Measurements from ENCODE around the gene ZBTB1.

The ZBTB1 gene

GRCh38 chr14:64493455-64493854 lies 11.1 kb upstream of the ZBTB1 start:
- DNase-seq (ENCODE audit: low spot score), result no peak
- no peak for TF ChIP-seq CTCF (IDR thresholded peaks at IDR 0.05; ENCODE audit: borderline replicate concordance, control extremely low read depth, extremely low read depth, insufficient read depth, missing control alignments)
- in situ Hi-C loops (cut with MboI; ENCODE audit: low sequenced_read_pairs, unreplicated experiment), result no loop called here

- no peak for TF ChIP-seq CTCF (IDR thresholded peaks at IDR 0.05; ENCODE audit: borderline replicate concordance, control extremely low read depth, extremely low read depth, insufficient read depth, missing control alignments)
- DNase-seq (ENCODE audit: low spot score), result no peak
- in situ Hi-C loops (cut with MboI; ENCODE audit: low sequenced_read_pairs, unreplicated experiment), result no loop called here
Observed at GRCh38 chr14:64495252-64495651, 9.3 kb upstream of the ZBTB1 start.

- no peak for DNase-seq (ENCODE audit: low spot score)
- no peak for TF ChIP-seq CTCF (IDR thresholded peaks at IDR 0.05; ENCODE audit: borderline replicate concordance, control extremely low read depth, extremely low read depth, insufficient read depth, missing control alignments)
- in situ Hi-C loops (cut with MboI; ENCODE audit: low sequenced_read_pairs, unreplicated experiment), result no loop called here
Observed at GRCh38 chr14:64496764-64497163, 7.8 kb upstream of the ZBTB1 start.

GRCh38 chr14:64500088-64500487 lies 4.5 kb upstream of the ZBTB1 start:
- in situ Hi-C loops (cut with MboI; ENCODE audit: low sequenced_read_pairs, unreplicated experiment), result no loop called here
- TF ChIP-seq CTCF (IDR thresholded peaks at IDR 0.05; ENCODE audit: borderline replicate concordance, control extremely low read depth, extremely low read depth, insufficient read depth, missing control alignments), result no peak
- no peak for DNase-seq (ENCODE audit: low spot score)

- no peak for DNase-seq (ENCODE audit: low spot score)
- TF ChIP-seq CTCF (IDR thresholded peaks at IDR 0.05; ENCODE audit: borderline replicate concordance, control extremely low read depth, extremely low read depth, insufficient read depth, missing control alignments), result no peak
- in situ Hi-C loops (cut with MboI; ENCODE audit: low sequenced_read_pairs, unreplicated experiment), result no loop called here
Observed at GRCh38 chr14:64501411-64502171, 3.0 kb upstream of the ZBTB1 start.

GRCh38 chr14:64502456-64502855 lies 2.1 kb upstream of the ZBTB1 start:
- in situ Hi-C loops (cut with MboI; ENCODE audit: low sequenced_read_pairs, unreplicated experiment), result no loop called here
- DNase-seq (ENCODE audit: low spot score), result no peak
- no peak for TF ChIP-seq CTCF (IDR thresholded peaks at IDR 0.05; ENCODE audit: borderline replicate concordance, control extremely low read depth, extremely low read depth, insufficient read depth, missing control alignments)
